Stimulated activated naive CD4-positive, alpha-beta T cell treated with Interleukin-2 at 50 U/mL for 16 hours (primary cell): ENCODE data around the gene NPFFR1.
"Not testable (repeated sequence)": the region's sequence is repeated elsewhere in the genome, so short reads cannot be mapped to it uniquely, and the experiment has no call there.

ENCODE experiments used
- DNase-seq: peaks from one replicate; lab custom pipeline; 2025; lab: John Stamatoyannopoulos, UW

NPFFR1 gene

DNA sequence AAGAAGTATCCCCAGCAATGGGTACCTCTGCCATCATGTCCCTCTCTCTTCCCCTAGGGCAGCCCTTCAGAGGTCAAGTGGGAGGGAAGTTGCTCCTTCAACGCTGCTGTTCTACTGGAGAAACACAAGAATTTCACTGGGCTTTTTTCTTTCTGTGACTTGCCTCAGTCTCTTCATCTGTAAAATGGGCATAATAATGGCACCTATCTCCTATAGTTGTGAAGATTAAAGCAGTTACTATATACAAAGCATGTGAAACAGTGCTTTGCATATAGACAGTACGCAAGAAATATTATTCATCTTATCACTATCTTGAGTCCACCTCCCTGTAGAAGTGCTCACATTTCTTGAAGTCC lies 1.6 kb upstream of the NPFFR1 start:
- DNase-seq, result no peak

DNA sequence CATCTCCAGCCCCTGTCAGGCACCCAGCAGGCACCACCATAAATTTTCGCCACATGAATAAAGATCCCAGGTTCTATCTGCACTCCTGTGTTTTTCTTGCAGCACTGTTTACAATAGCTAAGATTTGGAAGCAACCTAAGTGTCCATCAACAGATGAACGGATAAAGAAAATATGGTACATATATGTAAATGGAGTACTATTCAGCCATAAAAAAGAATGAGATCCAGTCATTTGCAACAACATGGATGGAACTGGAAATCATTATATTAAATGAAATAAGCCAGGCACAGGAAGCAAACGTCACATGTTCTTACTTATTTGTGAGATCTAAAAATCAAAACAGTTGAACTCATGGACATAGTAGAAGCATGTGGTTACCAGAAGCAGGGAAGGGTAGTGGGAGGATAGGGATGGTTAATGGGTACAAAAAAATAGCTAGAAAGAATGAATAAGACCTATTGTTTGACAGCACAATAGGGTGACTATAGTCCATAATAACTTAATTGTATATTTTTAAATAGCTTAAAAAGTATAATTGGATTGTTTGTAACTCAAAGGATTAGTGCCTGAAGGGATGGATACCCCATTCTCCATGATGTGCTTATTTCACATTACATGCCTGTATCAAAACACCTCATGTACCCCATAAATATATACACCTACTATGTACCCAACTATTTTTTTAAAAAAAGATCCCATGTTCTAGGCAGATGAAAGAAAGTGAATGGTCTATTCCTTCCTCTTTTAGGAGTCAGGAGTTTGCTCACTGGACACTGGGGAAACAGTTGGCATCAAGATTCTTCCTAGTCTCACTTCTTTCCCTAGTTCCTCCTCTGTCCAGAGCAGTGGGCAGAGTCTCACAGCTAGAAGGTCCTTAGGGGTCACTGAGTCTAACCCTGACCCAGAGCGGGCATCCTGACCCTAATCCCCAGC lies 1.0 kb upstream of the NPFFR1 start:
- DNase-seq, result no peak

DNA sequence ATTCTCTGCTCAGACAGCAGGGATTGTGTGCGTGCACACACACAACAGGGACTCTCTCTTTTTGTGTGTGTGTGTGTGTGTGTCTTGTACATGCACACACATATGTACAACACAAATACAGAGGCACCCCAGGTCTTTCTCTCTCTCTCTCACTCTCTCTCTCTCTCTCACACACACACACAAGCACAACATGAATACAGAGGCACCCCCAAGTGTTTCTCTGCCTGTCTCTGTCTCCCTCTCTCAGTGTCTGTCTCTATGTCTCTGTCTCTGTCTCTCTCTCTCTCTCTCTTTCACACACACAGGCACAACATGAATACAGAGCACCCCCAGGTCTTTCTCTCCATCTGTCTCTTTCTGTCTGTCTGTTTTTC lies 746 bp downstream of the NPFFR1 start:
- no peak for DNase-seq

DNA sequence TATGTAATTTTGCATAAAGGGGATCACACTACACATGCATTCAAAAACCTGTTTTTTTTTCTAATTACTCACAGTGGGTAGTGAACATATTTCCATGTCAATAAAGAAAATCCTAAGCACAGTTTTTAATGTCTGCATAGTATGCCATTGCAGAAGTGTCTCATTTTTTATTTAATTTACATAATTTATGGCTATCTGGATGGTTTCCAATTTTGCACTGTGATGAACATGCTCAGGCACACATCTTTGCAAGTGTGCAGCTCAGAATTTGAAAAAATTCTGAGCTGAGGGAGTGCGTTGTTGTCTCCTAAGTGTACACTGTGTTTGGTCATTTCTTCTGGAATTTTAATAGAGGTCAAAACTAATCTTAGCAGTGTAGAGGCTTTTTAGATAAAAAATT lies 2.2 kb downstream of the NPFFR1 start:
- no peak for DNase-seq

DNA sequence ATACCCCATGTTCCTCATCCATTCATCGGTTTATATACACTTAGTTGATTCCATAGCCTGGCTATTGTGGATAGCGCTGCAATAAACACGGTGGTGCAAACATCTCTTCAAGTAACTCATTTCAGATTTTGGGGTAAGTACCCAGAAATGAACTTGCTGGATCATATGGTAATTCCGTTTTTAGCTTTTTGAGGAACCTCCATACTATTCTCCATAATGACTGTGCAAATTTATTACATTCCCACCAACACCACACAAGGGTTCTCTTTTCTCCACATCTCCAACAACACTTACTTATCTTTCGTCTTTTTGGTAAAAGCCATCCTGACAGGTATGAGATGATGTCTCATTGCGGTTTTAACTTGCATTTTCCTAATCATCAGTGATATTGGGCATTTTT lies 3.7 kb downstream of the NPFFR1 start:
- DNase-seq, result no peak

DNA sequence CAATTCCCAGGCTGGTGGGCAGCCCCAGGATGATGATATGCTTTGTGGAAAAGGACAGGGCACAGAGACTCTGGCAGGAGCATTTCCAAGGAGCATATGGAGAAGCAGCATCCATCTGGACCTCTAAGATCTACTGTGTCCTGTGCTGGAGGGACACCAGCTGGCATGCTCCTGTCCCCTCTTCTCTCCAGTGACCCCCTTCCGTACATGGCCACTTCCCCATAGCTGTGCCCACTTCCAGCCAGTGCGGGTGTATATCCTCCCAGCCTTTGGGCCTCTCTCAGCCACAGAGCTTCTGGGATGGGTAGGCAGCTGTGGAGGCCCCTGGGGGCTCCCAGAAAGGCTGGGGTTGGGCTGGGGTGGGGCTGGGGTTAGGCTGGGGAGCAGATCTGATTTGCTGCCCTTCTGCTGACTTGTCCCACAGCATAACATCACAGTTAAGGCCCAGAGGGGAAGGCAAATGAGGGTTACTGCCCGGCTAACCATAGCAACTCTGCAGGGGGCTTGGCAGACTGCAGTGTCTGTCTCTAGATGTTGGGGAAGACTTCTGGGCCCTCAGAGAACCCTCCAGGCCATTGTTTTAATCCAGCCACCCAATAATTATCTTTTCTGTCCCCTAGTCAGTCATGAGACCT lies 6.3 kb downstream of the NPFFR1 start:
- no peak for DNase-seq

DNA sequence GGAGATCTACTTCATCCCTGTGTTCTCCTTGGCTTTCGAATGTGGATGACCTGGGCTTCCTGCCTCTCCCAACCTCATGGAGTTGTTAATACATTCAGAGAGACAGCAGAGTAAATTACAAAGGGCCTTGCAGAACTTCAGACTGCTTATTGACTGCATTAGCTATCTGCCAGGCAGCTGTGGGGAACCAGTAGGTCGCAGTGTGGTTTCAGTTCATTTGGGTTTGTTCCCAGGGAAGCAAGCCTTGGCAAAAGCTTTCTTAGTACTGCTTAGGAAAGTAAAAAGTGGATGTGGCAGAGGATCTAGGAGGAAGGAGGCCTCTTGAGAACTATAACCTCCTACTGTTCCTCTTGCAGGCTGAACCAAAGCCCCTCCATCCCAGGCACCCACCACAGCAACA lies 9.2 kb downstream of the NPFFR1 start:
- no peak for DNase-seq

DNA sequence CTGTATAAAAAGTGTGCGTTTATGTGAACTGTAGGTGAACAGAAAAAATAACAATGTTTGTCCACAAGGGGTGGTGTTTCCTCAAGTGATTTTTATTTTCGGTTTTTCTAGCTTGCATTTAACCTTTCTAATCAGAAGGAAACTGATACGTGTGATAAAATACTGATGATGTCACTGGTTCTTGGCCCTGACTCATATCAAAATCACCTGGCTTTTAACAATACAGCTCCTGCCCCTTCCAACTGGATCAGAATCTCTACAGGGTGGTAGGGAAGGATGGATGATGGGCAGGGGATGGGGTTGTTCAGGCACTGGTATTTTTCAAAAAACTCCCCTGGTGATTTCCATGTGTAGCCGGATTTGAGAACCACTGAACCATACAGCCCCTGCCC lies 10.9 kb downstream of the NPFFR1 start:
- DNase-seq, result no peak

- DNase-seq, result no peak
These were observed 11.5 kb downstream of the NPFFR1 start for GRCh38 chr10:70271996-70272924.

DNA sequence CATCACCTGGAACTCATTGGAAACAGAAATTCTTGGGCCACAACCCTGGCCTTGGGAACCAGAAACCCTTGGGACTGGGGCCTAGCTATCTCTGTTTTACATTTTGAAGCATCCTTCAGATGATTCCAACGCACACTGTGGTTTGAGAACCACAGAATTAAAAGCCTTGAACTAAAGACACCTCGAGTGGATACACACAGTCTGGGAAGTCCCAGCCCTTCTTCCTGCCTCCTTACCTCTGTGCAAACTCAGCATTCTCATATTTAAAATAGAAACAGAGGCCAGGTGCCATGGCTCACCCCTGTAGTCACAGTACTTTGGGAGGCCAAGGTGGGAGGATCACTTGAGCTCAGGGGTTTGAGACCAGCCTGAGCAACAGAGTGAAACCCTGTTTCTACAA lies 12.9 kb downstream of the NPFFR1 start:
- no peak for DNase-seq

- DNase-seq, result no peak
These were observed 14.1 kb downstream of the NPFFR1 start for GRCh38 chr10:70269741-70270140.

- DNase-seq, result no peak
These were observed 15.4 kb downstream of the NPFFR1 start for GRCh38 chr10:70268376-70268775.

- no peak for DNase-seq
These were observed 16.5 kb downstream of the NPFFR1 start for GRCh38 chr10:70267161-70267933.

GRCh38 chr10:70266701-70267100 lies 17.1 kb downstream of the NPFFR1 start:
- DNase-seq, result no peak

GRCh38 chr10:70266056-70266455 lies 17.7 kb downstream of the NPFFR1 start:
- DNase-seq, result no peak

DNA sequence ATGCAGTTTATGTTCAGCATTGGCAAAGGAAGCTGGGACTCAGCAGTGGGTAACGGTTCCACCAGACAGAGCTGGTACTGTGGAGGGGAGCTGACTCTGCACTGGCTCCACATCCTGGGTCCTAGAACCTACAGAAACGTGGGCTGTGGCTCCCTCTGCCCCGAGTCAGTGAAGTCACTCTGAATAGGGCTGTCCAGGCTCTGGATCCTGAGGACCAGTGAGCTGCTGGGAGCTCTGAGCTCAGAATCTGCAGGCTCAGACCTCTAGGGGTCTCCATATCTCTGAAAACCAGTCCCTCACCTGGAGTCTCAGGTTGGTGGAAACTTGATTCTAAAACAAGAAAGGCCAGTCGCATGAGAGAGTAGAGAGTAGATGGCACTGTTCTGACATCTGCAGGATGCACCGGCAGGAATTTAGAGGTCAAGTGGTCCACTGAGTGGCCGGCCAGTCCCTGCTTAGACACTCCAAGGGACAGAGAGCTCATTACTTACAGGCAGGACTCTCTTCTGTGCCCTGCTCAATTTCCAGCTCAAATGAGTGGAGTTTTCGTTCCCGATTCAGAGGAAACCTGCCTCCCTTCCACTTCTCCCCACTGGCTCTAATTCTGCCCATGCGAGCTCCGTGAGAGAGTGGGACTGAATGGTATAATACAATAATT lies 18.6 kb downstream of the NPFFR1 start:
- no peak for DNase-seq

GRCh38 chr10:70260734-70261133 lies 23.1 kb downstream of the NPFFR1 start:
- DNase-seq, result no peak

DNA sequence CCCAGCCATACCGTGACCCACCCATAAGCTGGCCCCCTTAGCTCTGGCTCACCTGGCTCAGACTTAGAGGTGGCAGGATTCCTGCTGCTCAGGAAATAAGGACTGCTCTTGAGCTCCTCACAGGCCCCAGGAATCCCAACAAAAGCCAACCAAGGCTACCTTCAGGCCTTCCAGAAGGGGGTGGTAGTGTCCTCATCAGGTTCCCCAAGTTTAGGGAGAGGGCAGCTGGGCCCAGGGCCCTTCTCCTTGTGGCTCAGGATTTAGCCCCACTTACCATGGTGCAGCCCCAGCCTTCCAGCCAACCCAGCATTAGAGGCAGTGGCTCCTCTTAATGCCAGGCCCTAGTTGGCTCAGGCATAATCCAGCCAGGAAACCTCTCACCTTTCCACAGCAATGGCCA lies 23.5 kb downstream of the NPFFR1 start:
- DNase-seq, result no peak

- no peak for DNase-seq
These were observed 25.6 kb downstream of the NPFFR1 start for GRCh38 chr10:70258216-70258615.

DNA sequence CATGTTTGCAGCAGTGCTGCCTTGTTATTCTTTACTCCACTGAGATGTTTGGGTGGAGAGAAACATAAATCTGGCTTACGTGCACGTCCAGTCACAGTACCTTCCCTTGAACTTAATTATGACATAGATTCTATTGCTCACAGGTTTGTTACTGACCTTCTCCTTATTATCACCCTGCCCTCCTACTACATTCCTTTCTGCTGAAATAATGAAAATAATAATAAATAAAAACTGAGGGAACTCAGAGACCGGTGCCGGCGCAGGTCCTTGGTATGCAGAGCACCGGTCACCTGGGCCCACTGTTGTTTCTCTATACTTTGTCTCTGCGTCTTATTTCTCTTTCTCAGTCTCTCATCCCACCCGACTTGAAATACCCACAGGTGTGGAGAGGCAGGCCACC lies 26.0 kb downstream of the NPFFR1 start:
- not testable (repeated sequence) for DNase-seq

DNA sequence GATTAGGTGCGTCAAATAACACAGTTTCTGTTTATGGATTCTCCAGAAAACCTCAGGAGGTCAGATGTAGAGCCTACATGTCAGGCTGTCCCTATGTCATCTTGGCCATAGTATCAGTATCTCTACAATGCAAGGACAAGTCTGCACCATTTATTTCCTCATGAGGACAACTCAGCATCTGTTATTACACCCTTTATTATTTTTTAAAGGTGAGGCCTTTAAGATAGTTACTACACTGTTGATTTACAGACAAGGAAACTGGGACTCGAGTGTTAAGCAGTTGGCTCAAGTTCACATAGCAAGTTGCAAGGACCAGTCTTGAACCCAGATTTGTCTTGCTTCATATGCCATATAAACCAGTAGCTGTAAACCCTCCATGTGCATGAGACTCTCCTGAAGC lies 27.3 kb downstream of the NPFFR1 start:
- DNase-seq, result no peak
